Trophoblast cell (in vitro differentiated cells and primary cell): ENCODE results near the gene RRAGB.
A peak's percentile ranks its signal among the peaks of the same experiment; 100 is the strongest.

ENCODE experiments used
- DNase-seq, 2 donors: peaks; one replicate each; pipeline ENCODE4 v3.0.0-alpha.2; 2016
- H2AFZ ChIP-seq: 2 replicates; pipeline ENCODE4 v1.6.1; 2013; ENCODE audit warnings: low read length, moderate library complexity, mild to moderate bottlenecking; ENCODE audit not compliant: insufficient read depth, poor library complexity
- H2AK5ac ChIP-seq: 2 replicates; pipeline ENCODE4 v1.6.1; 2013; ENCODE audit warnings: mild to moderate bottlenecking, low read length
- H2BK120ac ChIP-seq: 2 replicates; pipeline ENCODE4 v1.6.1; 2013; ENCODE audit warnings: low read length, mild to moderate bottlenecking, moderate library complexity; ENCODE audit not compliant: insufficient read depth, poor library complexity
- H2BK12ac ChIP-seq: 2 replicates; pipeline ENCODE4 v1.6.1; 2013; ENCODE audit warnings: mild to moderate bottlenecking, low read length, moderate library complexity
- H2BK5ac ChIP-seq: 2 replicates; pipeline ENCODE4 v1.6.1; 2013; ENCODE audit warnings: low read length, low read depth, moderate library complexity, mild to moderate bottlenecking; ENCODE audit not compliant: poor library complexity
- H3K14ac ChIP-seq: 2 replicates; pipeline ENCODE4 v1.6.1; 2013; ENCODE audit warnings: mild to moderate bottlenecking, low read length
- H3K18ac ChIP-seq: 2 replicates; pipeline ENCODE4 v1.6.1; 2013; ENCODE audit warnings: mild to moderate bottlenecking, low read length
- H3K23ac ChIP-seq: 2 replicates; pipeline ENCODE4 v1.6.1; 2013; ENCODE audit warnings: low read length
- H3K27ac ChIP-seq: 2 replicates; pipeline ENCODE4 v1.5.1; 2013; ENCODE audit warnings: low read depth, mild to moderate bottlenecking, inconsistent platforms, low read length, moderate library complexity
- H3K27me3 ChIP-seq: 2 replicates; pipeline ENCODE4 v1.6.1; 2013; ENCODE audit warnings: inconsistent platforms, mild to moderate bottlenecking, low read length, moderate library complexity; ENCODE audit not compliant: insufficient read depth
- H3K36me3 ChIP-seq, 2 experiments: 1 replicate in 1 of 2; 2 replicates in 1 of 2; pipeline ENCODE4 v1.6.1; 2013; ENCODE audit warnings: low read length in 2 of 2, mild to moderate bottlenecking in 2 of 2, moderate library complexity in 1 of 2; ENCODE audit not compliant: insufficient read depth in 2 of 2, control insufficient read depth in 1 of 2
- H3K4ac ChIP-seq: 2 replicates; pipeline ENCODE4 v1.6.1; 2013; ENCODE audit warnings: low read depth, mild to moderate bottlenecking, low read length, moderate library complexity
- H3K4me1 ChIP-seq, 2 experiments: 1 replicate in 1 of 2; 2 replicates in 1 of 2; pipeline ENCODE4 v1.6.1; 2013; ENCODE audit warnings: low read length in 2 of 2, mild to moderate bottlenecking in 2 of 2, moderate library complexity in 1 of 2; ENCODE audit not compliant: insufficient read depth in 2 of 2, control insufficient read depth in 1 of 2
- H3K4me2 ChIP-seq: 2 replicates; pipeline ENCODE4 v1.6.1; 2013; ENCODE audit warnings: inconsistent platforms, mild to moderate bottlenecking, low read length, moderate library complexity
- H3K4me3 ChIP-seq: 2 replicates; pipeline ENCODE4 v1.5.1; 2013; ENCODE audit warnings: mild to moderate bottlenecking, low read depth, low read length, inconsistent platforms
- H3K79me1 ChIP-seq: one replicate; pipeline ENCODE4 v1.6.1; 2013; ENCODE audit warnings: low read length
- H3K79me2 ChIP-seq: 2 replicates; pipeline ENCODE4 v1.6.1; 2013; ENCODE audit warnings: low read length, mild to moderate bottlenecking; ENCODE audit not compliant: control insufficient read depth, insufficient read depth, poor library complexity
- H3K9ac ChIP-seq: 2 replicates; pipeline ENCODE4 v1.6.1; 2013; ENCODE audit warnings: mild to moderate bottlenecking, low read length
- H3K9me3 ChIP-seq: 2 replicates; pipeline ENCODE4 v1.6.1; 2013; ENCODE audit warnings: low read depth, mild to moderate bottlenecking, control low read depth, inconsistent platforms, low read length; ENCODE audit not compliant: insufficient read depth
- H4K12ac ChIP-seq: 2 replicates; pipeline ENCODE4 v1.6.1; 2013; ENCODE audit warnings: low read depth, mild to moderate bottlenecking, low read length, moderate library complexity
- H4K8ac ChIP-seq: 2 replicates; pipeline ENCODE4 v1.6.1; 2013; ENCODE audit warnings: low read depth, mild to moderate bottlenecking, low read length, moderate library complexity
- H4K91ac ChIP-seq: one replicate; pipeline ENCODE4 v1.6.1; 2013; ENCODE audit warnings: low read depth, mild to moderate bottlenecking, low read length, moderate library complexity
- WGBS: extraction: QIAGEN DNeasy Blood & Tissue Kit; methylation state at CpG from one replicate; pipeline ENCODE4 v1.1.7; 2013; ENCODE audit warnings: missing lambda C conversion rate; ENCODE audit not compliant: insufficient read length, insufficient coverage; ENCODE audit errors: extremely low coverage; 5-methylcytosine and 5-hydroxymethylcytosine counted together

RRAGB gene

GRCh38 chrX:55715847-55716246, 1.7 kb upstream of the RRAGB start:
- Histone ChIP-seq H2BK12ac (no peak overlapping the region), H3K27ac (no peak overlapping the region)
- no CpG with 5 or more reads among the region's 7 CpGs for WGBS

GRCh38 chrX:55716937-55717336, 612 bp upstream of the RRAGB start:
- Histone ChIP-seq H4K8ac (no peak overlapping the region), H3K4me3 (no peak overlapping the region), H3K4me1 (no peaks in the 10 kb centered on the region), H3K4ac (no peak overlapping the region), H3K9ac (no peak overlapping the region), H3K79me1 (peaks cover 8% of the 10 kb centered on the region), H3K27ac (no peak overlapping the region), H3K36me3 (peaks cover 0 to 1% of the 10 kb centered on the region in 2 experiments), H2AK5ac (no peak overlapping the region), H2BK120ac (no peak overlapping the region), H3K27me3 (no peaks in the 10 kb centered on the region), H3K9me3 (no peaks in the 10 kb centered on the region), H3K4me2 (no peak overlapping the region), H3K18ac (no peak overlapping the region), H3K79me2 (peaks cover 4% of the 10 kb centered on the region), H4K12ac (no peak overlapping the region), H3K14ac (no peak overlapping the region), H4K91ac (no peak overlapping the region), H2BK5ac (no peak overlapping the region), H3K23ac (no peak overlapping the region), H2BK12ac (no peak overlapping the region), H2AFZ (no peak overlapping the region)
- no CpG with 5 or more reads among the region's 3 CpGs for WGBS
- DNase-seq: no peak

More at GRCh38 chrX:55715847-55716246, 1.7 kb upstream of the RRAGB start:
- Histone ChIP-seq H3K9me3 (no peaks in the 10 kb centered on the region), H3K4me2 (no peak overlapping the region), H3K4me1 (no peaks in the 10 kb centered on the region), H3K14ac (no peak overlapping the region), H3K27me3 (no peaks in the 10 kb centered on the region), H3K36me3 (peaks cover 0 to under 1% of the 10 kb centered on the region in 2 experiments), H2AFZ (no peak overlapping the region), H3K4ac (no peak overlapping the region), H3K18ac (no peak overlapping the region), H4K91ac (peak overlapping the region; percentile 14), H3K23ac (no peak overlapping the region), H2BK5ac (no peak overlapping the region), H2AK5ac (no peak overlapping the region), H4K12ac (no peak overlapping the region), H4K8ac (no peak overlapping the region), H3K79me1 (peaks cover 8% of the 10 kb centered on the region), H2BK120ac (no peak overlapping the region), H3K4me3 (no peak overlapping the region), H3K9ac (no peak overlapping the region), H3K79me2 (peaks cover 4% of the 10 kb centered on the region)
- DNase-seq: no peak

- Histone ChIP-seq H3K23ac (no peak overlapping the region), H3K27me3 (no peaks in the 10 kb centered on the region), H2AK5ac (no peak overlapping the region), H3K79me1 (no peaks in the 10 kb centered on the region), H4K91ac (no peak overlapping the region), H2AFZ (no peak overlapping the region), H3K36me3 (peaks cover under 1 to 5% of the 10 kb centered on the region in 2 experiments), H3K14ac (no peak overlapping the region), H4K8ac (no peak overlapping the region), H3K18ac (no peak overlapping the region), H3K4me1 (no peaks in the 10 kb centered on the region), H3K9me3 (no peaks in the 10 kb centered on the region), H2BK120ac (no peak overlapping the region), H3K27ac (no peak overlapping the region), H3K4ac (no peak overlapping the region), H3K4me3 (no peak overlapping the region), H2BK12ac (no peak overlapping the region), H2BK5ac (no peak overlapping the region), H4K12ac (no peak overlapping the region), H3K9ac (no peak overlapping the region), H3K79me2 (no peaks in the 10 kb centered on the region), H3K4me2 (no peak overlapping the region)
- WGBS: no CpG with 5 or more reads among the region's 2 CpGs
- no peak for DNase-seq
Measured at GRCh38 chrX:55731826-55732225, 14.3 kb downstream of the RRAGB start.

DNA sequence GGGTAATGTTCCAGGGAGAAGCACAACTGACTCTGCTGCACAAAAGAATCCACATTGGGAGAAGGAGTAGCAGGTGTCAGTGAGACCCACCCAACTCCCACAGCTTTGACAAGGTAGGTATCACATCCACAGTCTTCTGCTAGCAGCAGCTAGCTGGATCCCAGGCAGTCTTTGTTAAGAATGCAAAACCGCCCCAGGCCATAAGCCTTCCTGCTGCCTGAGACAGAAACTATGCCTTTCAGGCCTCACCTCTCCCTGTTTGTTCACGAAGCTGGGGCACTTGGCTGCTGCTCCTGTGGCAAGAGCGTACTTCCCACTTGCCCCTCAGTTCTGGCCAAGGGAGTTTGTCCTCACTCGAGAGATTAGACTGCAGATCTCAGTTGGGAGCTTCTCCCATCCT, 21.4 kb downstream of the RRAGB start:
- H3K27ac ChIP-seq: no peak overlapping the region
- H2BK12ac ChIP-seq: no peak overlapping the region
- H2AFZ ChIP-seq: no peak overlapping the region
- no peak overlapping the region for H4K91ac ChIP-seq
- no peak overlapping the region for H3K4me3 ChIP-seq
- no peak overlapping the region for H3K4ac ChIP-seq
- H3K9me3 ChIP-seq: no peaks in the 10 kb centered on the region
- no peak overlapping the region for H3K23ac ChIP-seq
- no peak overlapping the region for H4K8ac ChIP-seq
- no peaks in the 10 kb centered on the region for H3K27me3 ChIP-seq
- H3K4me1 ChIP-seq: peaks cover 3 to 7% of the 10 kb centered on the region in 2 experiments
- no peaks in the 10 kb centered on the region for H3K79me2 ChIP-seq
- no peak overlapping the region for H3K18ac ChIP-seq
- no peak overlapping the region for H3K14ac ChIP-seq
- H3K79me1 ChIP-seq: no peaks in the 10 kb centered on the region
- no peak overlapping the region for H4K12ac ChIP-seq
- DNase-seq: peak; percentile 54 to 81
- no CpG with 5 or more reads among the region's 4 CpGs for WGBS
- no peak overlapping the region for H2BK5ac ChIP-seq
- H2AK5ac ChIP-seq: no peak overlapping the region
- no peak overlapping the region for H3K9ac ChIP-seq
- peaks cover 17 to 25% of the 10 kb centered on the region in 2 experiments for H3K36me3 ChIP-seq
- no peak overlapping the region for H3K4me2 ChIP-seq
- no peak overlapping the region for H2BK120ac ChIP-seq
